Non-pigmented ciliary epithelial cell (primary cell): ENCODE data around the gene CDK1.
"Not testable (repeated sequence)": the region's sequence is repeated elsewhere in the genome, so short reads cannot be mapped to it uniquely, and the experiment has no call there.

ENCODE experiments used
- DNase-seq: peaks from one replicate; pipeline ENCODE4 v3.0.0-alpha.2; 2010; ENCODE audit warnings: low read depth

CDK1 gene

GRCh38 chr10:60817398-60817805 is 39.1 kb downstream of the CDK1 start:
- no peak for DNase-seq

- no peak for DNase-seq
Observed at GRCh38 chr10:60818134-60818770, 40.0 kb downstream of the CDK1 start.

- no peak for DNase-seq
Observed at GRCh38 chr10:60819271-60819670, 41.0 kb downstream of the CDK1 start.

GRCh38 chr10:60820093-60820754 is 41.9 kb downstream of the CDK1 start:
- DNase-seq = no peak

- no peak for DNase-seq
Observed at GRCh38 chr10:60821656-60822055, 43.4 kb downstream of the CDK1 start.

GRCh38 chr10:60822809-60823208 is 44.5 kb downstream of the CDK1 start:
- no peak for DNase-seq

- DNase-seq = no peak
Observed at GRCh38 chr10:60823324-60823723, 45.0 kb downstream of the CDK1 start.

- DNase-seq = no peak
Observed at GRCh38 chr10:60825520-60825919, 47.2 kb downstream of the CDK1 start.

- no peak for DNase-seq
Observed at GRCh38 chr10:60827791-60828488, 49.7 kb downstream of the CDK1 start.

GRCh38 chr10:60828489-60828852 is 50.2 kb downstream of the CDK1 start:
- no peak for DNase-seq

- not testable (repeated sequence) for DNase-seq
Observed at GRCh38 chr10:60832136-60832535, 53.9 kb downstream of the CDK1 start.

- no peak for DNase-seq
Observed at GRCh38 chr10:60834401-60834800, 56.1 kb downstream of the CDK1 start.

- no peak for DNase-seq
Observed at GRCh38 chr10:60835049-60835448, 56.8 kb downstream of the CDK1 start.

- not testable (repeated sequence) for DNase-seq
Observed at GRCh38 chr10:60841227-60841626, 62.9 kb downstream of the CDK1 start.

- no peak for DNase-seq
Observed at GRCh38 chr10:60842694-60843093, 64.4 kb downstream of the CDK1 start.
